Right ventricle myocardium superior (tissue), 1 donor: ENCODE results near the gene IMP3. TPM values are rescaled to one million over a fixed set of nuclear protein-coding genes. Genes with fewer than 3 reads are reported as not detected.
"Not testable (repeated sequence)": the region's sequence is repeated elsewhere in the genome, so short reads cannot be mapped to it uniquely, and the experiment has no call there.

Source experiments
- ATAC-seq: fragments of 200-7000 bp; cut with Tn5 transposase; one replicate; pipeline ENCODE4 v1.9.1; 2020; ENCODE audit warnings: mild to moderate bottlenecking; ENCODE audit not compliant: poor library complexity
- DNase-seq: peaks from one replicate; pipeline ENCODE4 v3.0.0-alpha.2; 2020
- intact Hi-C: fragments of 100-400 bp; cut with DNase I; formaldehyde crosslinking; loops from one replicate; pipeline ENCODE4 v1.11.2; 2022
- total RNA-seq: library from RNA; stranded (reverse); fragmentation: NEBNext Ultra II Directional; extraction: Animal tissue kit (Norgen Biotek cat#: 25700); gene quantifications from one replicate; pipeline ENCODE4 v1.2.1, GENCODE V29; 2021
- donor health status: DM: no; HTN: yes; CAD: no; lungs with severe emphysema.

IMP3 gene
- total RNA-seq, 1 donor from 2014 or later: 41.7 TPM

- ATAC-seq: peak; percentile 32
- DNase-seq: peak; percentile 61
- intact Hi-C loops: no loop called here
Observed at GRCh38 chr15:75640483-75641178, 607 bp upstream of the IMP3 start.

- DNase-seq (no peak), ATAC-seq (no peak)
- intact Hi-C loops: loop anchor here (10.0 kb wide), 1 partner anchor 96 kb away; no protein-coding TSS in a partner anchor
Observed at GRCh38 chr15:75639191-75639708, 774 bp downstream of the IMP3 start.

- no peak for ATAC-seq
- intact Hi-C loops: loop anchor here (10.0 kb wide), 1 partner anchor 97 kb away; no protein-coding TSS in a partner anchor
- DNase-seq: no peak
Observed at GRCh38 chr15:75637245-75638009, 2.6 kb downstream of the IMP3 start.

- ATAC-seq (no peak), DNase-seq (no peak)
- intact Hi-C loops: loop anchor here (10.0 kb wide), 1 partner anchor 99 kb away; no protein-coding TSS in a partner anchor
Observed at GRCh38 chr15:75636026-75636425, 4.0 kb downstream of the IMP3 start.

GRCh38 chr15:75633922-75634321, 6.1 kb downstream of the IMP3 start:
- not testable (repeated sequence) for DNase-seq, ATAC-seq
- intact Hi-C loops: loop anchor here (10.0 kb wide), 1 partner anchor 101 kb away; no protein-coding TSS in a partner anchor

- intact Hi-C loops: loop anchor here (10.0 kb wide), 1 partner anchor 103 kb away; no protein-coding TSS in a partner anchor
- no peak for DNase-seq
- ATAC-seq: no peak
Observed at GRCh38 chr15:75631935-75632334, 8.1 kb downstream of the IMP3 start.

GRCh38 chr15:75625542-75626347, 14.3 kb downstream of the IMP3 start, which contains the start of gene SNUPN:
SNUPN (minus strand) TSS chr15:75625725; CDS start chr15:75621051, 4,674 bp downstream.
- ATAC-seq (peak; percentile 96), DNase-seq (peak; percentile 97)
- intact Hi-C loops: no loop called here

- intact Hi-C loops: no loop called here
Observed at GRCh38 chr15:75622505-75622904, 17.5 kb downstream of the IMP3 start.

GRCh38 chr15:75620841-75621391, 19.1 kb downstream of the IMP3 start:
- intact Hi-C loops: no loop called here
- DNase-seq: peak; percentile 87
- peak; percentile 55 for ATAC-seq

More at GRCh38 chr15:75622505-75622904, 17.5 kb downstream of the IMP3 start:
- DNase-seq (no peak), ATAC-seq (no peak)

- ATAC-seq (peak; percentile 65), DNase-seq (no peak)
- intact Hi-C loops: no loop called here
Observed at GRCh38 chr15:75620058-75620820, 19.8 kb downstream of the IMP3 start.

GRCh38 chr15:75616766-75617165, 23.3 kb downstream of the IMP3 start:
- no peak for ATAC-seq
- intact Hi-C loops: no loop called here
- no peak for DNase-seq

- no peak for DNase-seq
- no peak for ATAC-seq
- intact Hi-C loops: no loop called here
Observed at GRCh38 chr15:75606711-75607699, 33.0 kb downstream of the IMP3 start.

GRCh38 chr15:75606026-75606425, 34.0 kb downstream of the IMP3 start:
- ATAC-seq: no peak
- intact Hi-C loops: no loop called here

GRCh38 chr15:75599401-75599800, 40.6 kb downstream of the IMP3 start:
- DNase-seq: no peak
- ATAC-seq: no peak
- intact Hi-C loops: no loop called here

More at GRCh38 chr15:75606026-75606425, 34.0 kb downstream of the IMP3 start:
- no peak for DNase-seq

- DNase-seq (no peak), ATAC-seq (no peak)
- intact Hi-C loops: no loop called here
Observed at GRCh38 chr15:75598361-75598760, 41.7 kb downstream of the IMP3 start.

GRCh38 chr15:75597667-75598341, 42.2 kb downstream of the IMP3 start:
- intact Hi-C loops: no loop called here
- ATAC-seq (no peak), DNase-seq (no peak)
